NCI-H187 treated with DMSO at 0.1 percent for 48 hours (cell line): Measurements from ENCODE around the gene SMIM11.
A peak's percentile ranks its signal among the peaks of the same experiment; 100 is the strongest.
"Not testable (repeated sequence)": the region's sequence is repeated elsewhere in the genome, so short reads cannot be mapped to it uniquely, and the experiment has no call there.

ENCODE experiments used
- DNase-seq: peaks from one replicate; lab custom pipeline; 2025; lab: John Stamatoyannopoulos, UW

Gene SMIM11

DNA sequence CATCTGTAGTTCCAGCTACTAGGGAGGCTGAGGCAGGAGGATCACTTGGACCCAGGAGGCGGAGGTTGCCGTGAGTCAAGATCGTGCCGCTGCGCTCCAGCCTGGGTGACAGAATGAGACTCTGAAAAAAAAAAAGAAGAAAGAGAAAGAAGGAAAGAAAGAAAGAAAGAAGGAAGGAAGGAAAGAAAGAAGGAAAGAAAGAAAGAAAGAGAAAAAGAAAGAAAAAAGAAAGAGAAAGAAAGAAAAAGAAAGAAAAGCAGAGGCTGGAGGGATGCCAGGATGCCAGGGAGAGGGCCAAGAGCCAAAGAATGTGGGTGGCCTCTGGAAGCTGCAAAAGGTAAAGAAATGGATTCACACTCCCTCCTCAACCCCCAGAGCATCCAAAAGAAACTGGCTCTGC is 19.7 kb upstream of the SMIM11 start:
- no peak for DNase-seq

GRCh38 chr21:34357889-34358288 is 17.4 kb upstream of the SMIM11 start:
- DNase-seq = no peak

DNA sequence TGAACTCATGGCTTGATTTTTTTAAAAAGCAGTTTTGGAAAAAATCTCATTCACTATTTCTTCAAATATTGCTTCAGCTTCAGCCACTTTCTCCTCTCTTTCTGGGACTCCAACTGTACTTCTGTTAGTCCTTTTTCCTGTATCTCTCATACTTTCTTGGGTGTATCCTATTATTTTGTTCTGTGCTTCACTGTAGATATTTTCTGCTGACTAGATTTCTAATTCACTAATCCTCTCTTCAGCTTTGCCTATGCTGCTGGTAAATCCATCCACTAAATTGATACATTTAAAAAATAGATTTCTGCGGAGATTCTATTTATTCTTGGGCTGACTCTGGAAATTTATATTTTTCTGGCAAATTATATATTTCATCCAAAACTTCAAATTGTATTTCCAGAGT is 16.4 kb upstream of the SMIM11 start:
- no peak for DNase-seq

DNA sequence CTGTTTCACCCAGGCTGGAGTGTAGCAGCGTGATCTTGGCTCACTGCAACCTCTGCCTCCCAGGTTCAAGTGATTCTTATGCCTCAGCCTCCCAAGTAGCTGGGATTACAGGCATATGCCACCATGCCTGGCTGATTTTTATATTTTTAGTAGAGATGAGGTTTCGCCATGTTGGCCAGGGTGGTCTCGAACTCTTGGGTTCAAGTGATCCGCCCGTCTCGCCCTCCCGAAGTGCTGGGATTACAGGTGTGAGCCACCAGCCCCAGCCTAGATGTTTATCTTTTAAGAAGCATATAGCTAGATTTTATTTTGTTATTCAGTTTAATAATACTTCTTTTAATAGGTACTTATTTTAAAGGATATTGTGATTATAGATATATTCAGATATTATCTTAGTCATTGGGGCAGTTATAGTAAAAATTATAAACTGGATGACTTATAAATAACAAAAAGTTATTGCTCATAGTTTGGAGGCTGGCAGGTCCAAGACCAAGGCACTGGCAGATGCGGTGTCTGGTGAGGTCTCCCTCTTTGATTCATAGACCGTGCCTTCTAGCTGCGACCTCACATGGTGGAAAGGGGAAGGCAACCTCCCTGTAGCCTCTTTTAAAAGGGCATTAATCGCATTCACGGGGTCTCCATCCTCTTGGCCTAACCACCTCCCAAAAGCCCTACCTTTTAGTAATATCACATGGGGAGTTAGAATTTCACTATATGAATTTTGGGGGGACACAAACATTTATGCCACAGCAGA is 14.6 kb upstream of the SMIM11 start:
- no peak for DNase-seq

GRCh38 chr21:34362136-34362444 is 13.2 kb upstream of the SMIM11 start:
- DNase-seq = no peak

DNA sequence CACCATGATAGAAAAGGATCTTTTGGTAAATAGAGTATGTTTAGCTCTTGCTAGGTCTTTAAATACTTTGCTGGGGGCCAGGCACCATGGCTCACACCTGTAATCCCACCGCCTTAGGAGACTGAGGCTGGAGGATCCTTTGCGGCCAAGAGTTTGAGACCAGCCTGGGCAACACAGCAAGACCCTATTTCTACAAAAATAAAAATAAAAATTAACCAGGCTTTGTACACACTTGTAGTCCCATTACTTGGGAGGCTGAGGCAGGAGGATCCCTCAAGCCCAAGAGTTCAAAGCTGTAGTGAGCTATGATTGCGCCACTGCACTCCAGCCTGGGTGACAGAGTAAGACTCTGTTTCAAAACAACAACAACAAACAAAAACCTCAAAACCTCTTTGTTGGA is 12.6 kb upstream of the SMIM11 start:
- no peak for DNase-seq

- DNase-seq = no peak
Measured at GRCh38 chr21:34363733-34364132, 11.6 kb upstream of the SMIM11 start, which contains the start of gene KCNE2. Gene KCNE2, plus strand, starts transcription at chr21:34364006. Its CDS starts 6,473 bp downstream, at chr21:34370479.

GRCh38 chr21:34364921-34365320 is 10.4 kb upstream of the SMIM11 start:
- no peak for DNase-seq

DNA sequence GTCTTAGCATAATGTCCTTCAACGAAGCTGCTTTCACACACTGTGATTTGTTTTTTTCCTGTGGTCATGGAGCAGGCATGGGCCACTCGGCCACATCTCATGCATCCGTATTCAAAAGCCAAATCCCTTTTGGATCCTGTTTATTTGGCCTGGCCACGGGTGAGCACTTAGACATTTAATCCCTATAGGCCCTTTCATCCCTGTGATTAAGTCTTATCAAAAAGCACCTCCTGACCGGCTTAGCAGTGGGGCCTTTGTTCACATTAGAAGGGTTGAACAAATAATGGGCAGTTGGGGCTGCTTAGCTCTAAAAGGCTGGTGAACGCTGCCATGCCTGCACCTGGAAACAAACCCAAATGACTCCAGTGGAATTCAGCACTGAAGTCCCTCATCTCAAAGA is 9.5 kb upstream of the SMIM11 start:
- DNase-seq = no peak

GRCh38 chr21:34367320-34367935 is 7.9 kb upstream of the SMIM11 start:
- peak; percentile 7 for DNase-seq

DNA sequence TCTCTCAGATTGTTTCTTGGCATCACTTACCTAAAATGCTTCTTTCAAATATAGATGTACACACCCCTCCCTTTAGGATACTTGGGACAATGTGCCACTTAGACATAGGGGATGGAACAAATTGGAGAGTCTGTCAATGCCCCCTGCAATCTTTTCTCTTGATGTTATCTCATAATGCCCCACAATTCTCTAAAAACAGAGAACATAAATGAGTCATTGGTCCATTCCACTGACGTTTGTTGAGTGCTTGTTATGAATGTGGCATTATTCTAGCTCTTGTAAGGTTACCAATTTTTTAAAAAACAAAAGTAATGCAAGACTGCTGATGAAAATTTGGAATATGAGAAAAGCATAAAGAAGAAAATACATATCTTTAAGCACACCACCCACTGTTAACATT is 5.6 kb upstream of the SMIM11 start:
- no peak for DNase-seq

GRCh38 chr21:34372321-34372720 is 3.0 kb upstream of the SMIM11 start:
- no peak for DNase-seq

DNA sequence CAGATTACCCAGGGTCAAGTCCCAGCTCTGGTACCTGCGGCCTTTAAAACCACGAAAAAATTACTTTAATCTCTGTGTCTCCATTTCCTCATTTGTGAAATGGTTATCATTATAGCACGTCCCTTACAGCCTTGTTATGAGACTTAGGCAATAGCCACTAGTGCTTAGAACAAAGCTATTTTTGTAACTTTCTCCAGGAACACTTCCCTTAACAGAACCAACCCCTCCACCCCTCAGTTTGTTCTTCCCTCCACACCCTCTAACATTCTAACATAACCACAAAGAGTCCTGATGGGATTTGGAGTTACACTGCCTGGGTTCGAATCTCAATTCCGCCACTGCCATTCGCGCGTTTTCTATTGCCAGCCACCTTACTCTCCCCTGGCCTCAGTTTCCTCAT is 845 bp upstream of the SMIM11 start:
- not testable (repeated sequence) for DNase-seq

- DNase-seq = not testable (repeated sequence)
Measured at GRCh38 chr21:34375619-34375972, 289 bp downstream of the SMIM11 start.

DNA sequence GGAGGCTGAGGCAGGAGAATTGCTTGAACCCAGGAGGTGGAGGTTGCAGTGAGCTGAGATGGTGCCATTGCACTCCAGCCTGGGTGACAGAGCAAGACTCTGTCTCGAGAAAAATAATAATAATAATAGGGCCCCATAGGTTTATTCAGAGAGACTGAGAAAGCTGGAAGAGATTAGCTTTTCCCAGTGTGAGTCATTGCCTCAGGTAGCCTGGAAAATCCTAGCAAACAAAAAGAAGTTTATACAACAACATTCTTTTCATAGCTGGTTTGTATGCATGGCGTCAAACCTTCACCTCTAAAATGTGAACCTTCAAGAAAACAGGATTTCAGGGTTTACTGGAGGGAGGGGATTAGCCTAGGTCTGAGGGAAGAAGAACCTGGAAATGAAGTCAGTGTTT is 7.8 kb downstream of the SMIM11 start:
- DNase-seq = not testable (repeated sequence)

DNA sequence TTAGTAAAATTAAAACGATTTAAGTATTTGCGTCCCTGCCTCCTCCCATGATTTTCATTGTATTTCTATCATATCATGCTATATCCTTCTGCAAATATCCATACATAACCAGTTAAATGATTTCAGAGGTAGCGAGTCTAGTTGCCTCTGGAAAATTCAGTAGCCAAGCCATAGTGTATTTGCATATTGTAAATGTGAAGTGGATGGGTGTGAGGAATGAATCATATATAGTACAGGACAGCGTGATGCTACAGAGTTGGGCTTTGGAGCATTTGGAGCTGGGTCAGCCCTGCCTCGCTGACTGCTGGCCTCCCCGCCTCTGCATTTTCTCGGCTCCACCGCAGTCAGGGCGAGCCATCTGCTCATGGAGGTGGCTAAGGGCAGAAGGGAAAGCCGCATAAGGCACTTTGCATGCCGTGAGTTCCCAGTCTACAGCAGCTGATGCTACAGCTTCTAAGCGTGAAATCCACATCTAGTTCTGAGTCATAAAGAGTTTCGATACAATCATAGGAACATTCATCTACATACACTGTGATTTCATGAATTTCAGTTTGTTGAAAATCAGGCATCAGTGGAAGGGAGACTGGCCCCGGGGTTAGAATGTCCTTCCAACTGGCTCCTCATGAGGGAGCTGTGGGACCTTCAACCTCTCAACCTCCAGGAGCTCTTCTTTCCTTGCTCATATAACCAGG is 8.6 kb downstream of the SMIM11 start:
- not testable (repeated sequence) for DNase-seq

- not testable (repeated sequence) for DNase-seq
Measured at GRCh38 chr21:34400522-34400921, 25.2 kb downstream of the SMIM11 start.

GRCh38 chr21:34404742-34405141 is 29.4 kb downstream of the SMIM11 start:
- DNase-seq = not testable (repeated sequence)

DNA sequence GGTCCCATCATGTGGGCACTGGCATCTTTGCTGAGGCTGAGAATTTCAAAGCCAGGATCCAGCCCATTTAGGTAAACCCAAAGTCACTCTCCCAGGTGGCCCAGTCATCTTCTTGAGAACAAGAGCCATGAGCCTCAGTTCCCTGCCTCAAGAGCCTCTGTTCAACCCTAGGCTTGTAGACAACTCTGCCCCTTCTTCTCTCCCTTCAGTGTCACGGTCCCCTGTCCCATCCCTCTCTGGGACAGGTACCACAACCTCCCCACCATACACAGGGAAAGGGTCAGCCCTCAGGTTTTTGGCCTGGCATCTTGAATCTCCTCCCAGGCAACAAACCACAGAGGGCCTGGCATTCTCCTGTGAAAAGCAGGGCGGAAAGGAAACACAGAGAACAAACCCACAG is 30.4 kb downstream of the SMIM11 start:
- DNase-seq = not testable (repeated sequence)

- DNase-seq = not testable (repeated sequence)
Measured at GRCh38 chr21:34406102-34406501, 30.8 kb downstream of the SMIM11 start.

DNA sequence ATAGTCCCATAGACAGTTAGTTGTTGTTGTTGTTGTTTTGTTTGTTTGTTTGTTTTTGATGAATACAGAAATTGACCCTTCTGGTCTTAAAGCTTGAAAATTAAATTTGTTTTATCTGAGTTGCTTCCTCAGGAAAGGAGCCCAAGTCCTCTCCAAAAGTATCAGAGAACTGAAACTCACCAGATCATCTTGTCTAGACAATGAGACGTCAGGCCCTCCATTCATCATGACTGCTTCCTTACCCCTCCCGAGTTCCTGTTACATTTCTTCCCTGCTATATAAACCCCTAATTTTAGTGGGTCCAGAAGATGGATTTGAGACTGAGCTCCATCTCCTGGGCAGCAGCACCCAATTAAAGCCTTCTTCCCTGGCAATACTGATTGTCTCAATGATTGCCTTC is 31.4 kb downstream of the SMIM11 start:
- DNase-seq = not testable (repeated sequence)

- not testable (repeated sequence) for DNase-seq
Measured at GRCh38 chr21:34407294-34407693, 32.0 kb downstream of the SMIM11 start.

DNA sequence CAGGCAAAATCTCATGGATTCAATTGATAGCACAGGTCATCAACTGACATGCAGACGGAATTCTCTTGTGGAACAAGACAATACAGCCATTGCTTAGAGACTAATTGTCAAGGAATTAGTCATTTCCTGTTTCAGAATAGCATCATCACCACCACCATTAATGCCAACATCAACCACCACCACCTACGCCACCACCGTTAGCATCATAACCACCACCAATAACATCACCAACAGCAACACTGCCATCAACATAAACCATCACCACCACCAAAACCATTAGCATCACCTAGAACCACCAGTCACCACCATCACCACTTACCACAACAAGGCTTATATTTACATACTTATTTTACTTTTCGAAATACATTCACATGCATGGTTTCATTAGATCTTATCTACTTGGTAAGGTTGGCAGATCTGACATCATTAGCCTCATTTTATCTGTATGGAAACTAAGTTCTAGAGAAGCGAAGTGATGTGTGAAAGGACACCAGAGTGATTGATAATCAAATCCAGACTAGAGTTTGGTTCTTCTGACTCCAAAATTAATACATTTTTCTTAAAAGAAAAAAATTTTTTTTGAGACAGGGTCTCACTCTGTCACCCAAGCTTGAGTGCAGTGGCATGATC is 42.3 kb downstream of the SMIM11 start:
- DNase-seq = not testable (repeated sequence)
